GM23338 (cell line): ENCODE results near the gene CHIC2. TPM values are rescaled to one million over a fixed set of nuclear protein-coding genes. Genes with fewer than 3 reads are reported as not detected.

Source experiments
- ATAC-seq: fragments of 200-7000 bp; cut with Tn5 transposase; 3 replicates; pipeline ENCODE4 v1.9.1; 2020
- DNase-seq: peaks from one replicate; pipeline ENCODE4 v3.0.0-alpha.2; 2015; ENCODE audit warnings: low spot score
- H2AFZ ChIP-seq: fragments of 200-600 bp; sonication (generic); 2 replicates; pipeline ENCODE4 v1.8.0; 2016; ENCODE audit warnings: antibody characterized with exemption, mild to moderate bottlenecking, moderate library complexity
- H3F3A ChIP-seq: fragments of 200-600 bp; sonication (generic); replicated peaks from 2 replicates; pipeline ENCODE4 v1.8.0; 2017; ENCODE audit warnings: antibody characterized with exemption, mixed run types, low read depth
- H3K27ac ChIP-seq: fragments of 200-600 bp; sonication (generic); 2 replicates; pipeline ENCODE4 v1.6.1; 2016; ENCODE audit warnings: low read depth
- H3K27me3 ChIP-seq: fragments of 200-600 bp; sonication (generic); 2 replicates; pipeline ENCODE4 v1.8.0; 2016; ENCODE audit warnings: mild to moderate bottlenecking, mixed run types, moderate library complexity; ENCODE audit not compliant: insufficient read depth
- H3K36me3 ChIP-seq: fragments of 200-600 bp; sonication (generic); 2 replicates; pipeline ENCODE4 v1.8.0; 2016; ENCODE audit warnings: mild to moderate bottlenecking; ENCODE audit not compliant: insufficient read depth
- H3K4me1 ChIP-seq: fragments of 200-600 bp; sonication (generic); 2 replicates; pipeline ENCODE4 v1.8.0; 2016; ENCODE audit warnings: mild to moderate bottlenecking, moderate library complexity; ENCODE audit not compliant: insufficient read depth
- H3K4me2 ChIP-seq: fragments of 200-600 bp; sonication (generic); 2 replicates; pipeline ENCODE4 v1.7.1; 2017; ENCODE audit warnings: mixed run types
- H3K4me3 ChIP-seq: fragments of 200-600 bp; sonication (generic); 2 replicates; pipeline ENCODE4 v1.6.1; 2016; ENCODE audit warnings: mixed run types
- H3K79me2 ChIP-seq: fragments of 200-600 bp; sonication (generic); replicated peaks from 2 replicates; pipeline ENCODE4 v1.8.0; 2017; ENCODE audit warnings: mild to moderate bottlenecking; ENCODE audit not compliant: insufficient read depth
- H3K9me2 ChIP-seq: fragments of 200-600 bp; sonication (generic); 2 replicates; pipeline ENCODE4 v1.8.0; 2017; ENCODE audit not compliant: insufficient read depth
- H4K20me1 ChIP-seq: fragments of 200-600 bp; sonication (generic); replicated peaks from 2 replicates; pipeline ENCODE4 v1.8.0; 2017; ENCODE audit warnings: mild to moderate bottlenecking; ENCODE audit not compliant: insufficient read depth
- H3K27ac Mint-ChIP-seq: 2 replicates; pipeline ENCODE4 v1.8.0; 2020; ENCODE audit warnings: inconsistent platforms, mild to moderate bottlenecking, moderate library complexity, mixed read lengths
- H3K27me3 Mint-ChIP-seq: 3 replicates; pipeline ENCODE4 v1.8.0; 2022; ENCODE audit warnings: low read depth, mild to moderate bottlenecking, moderate library complexity, mixed read lengths, inconsistent platforms; ENCODE audit not compliant: insufficient read depth, poor library complexity
- H3K36me3 Mint-ChIP-seq: 3 replicates; pipeline ENCODE4 v1.8.0; 2021; ENCODE audit warnings: low read depth, mild to moderate bottlenecking, inconsistent platforms, moderate library complexity, mixed read lengths
- H3K4me1 Mint-ChIP-seq: 3 replicates; pipeline ENCODE4 v1.8.0; 2020; ENCODE audit warnings: mild to moderate bottlenecking, inconsistent platforms, mixed read lengths
- H3K4me3 Mint-ChIP-seq: 3 replicates; pipeline ENCODE4 v1.8.0; 2021; ENCODE audit warnings: moderate library complexity, mild to moderate bottlenecking, inconsistent platforms, mixed read lengths
- H3K9me3 Mint-ChIP-seq: 3 replicates; pipeline ENCODE4 v1.8.0; 2020; ENCODE audit warnings: moderate library complexity, mild to moderate bottlenecking, inconsistent platforms, mixed read lengths
- CREB1 ChIP-seq: fragments of 250-450 bp; sonication (Bioruptor Pico); IDR thresholded peaks from 2 replicates; pipeline ENCODE4 v1.5.0; 2020; ENCODE audit warnings: low read depth, mild to moderate bottlenecking, moderate library complexity
- CTCF ChIP-seq, 2 experiments: fragments of 200-600 bp in 1 of 2; sonication (generic) in 1 of 2; conservative IDR thresholded peaks; 2 replicates each; pipeline versions ENCODE4 v1.5.1 to v1.6.1; 2016 to 2017; ENCODE audit warnings: antibody characterized with exemption in 2 of 2, low read depth in 2 of 2, mild to moderate bottlenecking in 2 of 2, moderate library complexity in 1 of 2
- ETS1 ChIP-seq: IDR thresholded peaks from 2 replicates; pipeline ENCODE4 v1.6.1; 2016; ENCODE audit warnings: antibody characterized with exemption
- EZH2 ChIP-seq: fragments of 200-600 bp; sonication (generic); IDR thresholded peaks from one replicate; pipeline ENCODE4 v1.8.0; 2017; ENCODE audit warnings: antibody characterized with exemption, mild to moderate bottlenecking, low read depth; ENCODE audit not compliant: unreplicated experiment
- EZH2phosphoT487 ChIP-seq: fragments of 200-600 bp; sonication (generic); IDR thresholded peaks from one replicate; pipeline ENCODE4 v1.8.1; 2018; ENCODE audit warnings: antibody characterized with exemption; ENCODE audit not compliant: unreplicated experiment
- JUNB ChIP-seq: IDR thresholded peaks from one replicate; pipeline ENCODE4 v1.6.1; 2016; ENCODE audit warnings: antibody characterized with exemption; ENCODE audit not compliant: unreplicated experiment
- NANOG ChIP-seq: IDR thresholded peaks from 2 replicates; pipeline ENCODE4 v1.6.1; 2016; ENCODE audit warnings: antibody characterized with exemption, borderline replicate concordance
- POLR2AphosphoS5 ChIP-seq: IDR thresholded peaks from 2 replicates; pipeline ENCODE4 v1.6.1; 2016; ENCODE audit warnings: antibody characterized with exemption, low read depth
- REST ChIP-seq: IDR thresholded peaks from one replicate; pipeline ENCODE4 v1.6.1; 2018; ENCODE audit warnings: antibody characterized with exemption; ENCODE audit not compliant: unreplicated experiment
- STAT1 ChIP-seq: IDR thresholded peaks from one replicate; pipeline ENCODE4 v1.6.1; 2016; ENCODE audit warnings: antibody characterized with exemption; ENCODE audit not compliant: unreplicated experiment
- ZNF114 ChIP-seq: fragments of 250-450 bp; sonication (Bioruptor Pico); IDR thresholded peaks from 2 replicates; pipeline ENCODE4 v1.5.0; 2020; ENCODE audit warnings: mild to moderate bottlenecking, moderate library complexity
- ZNF331 ChIP-seq: fragments of 250-450 bp; sonication (Bioruptor Pico); IDR thresholded peaks from 2 replicates; pipeline ENCODE4 v1.5.0; 2020; ENCODE audit warnings: low read depth, mild to moderate bottlenecking, moderate library complexity
- ZNF462 ChIP-seq: fragments of 250-450 bp; sonication (Bioruptor Pico); IDR thresholded peaks from 2 replicates; pipeline ENCODE4 v1.5.0; 2020; ENCODE audit warnings: mild to moderate bottlenecking, moderate library complexity
- polyA plus RNA-seq: library from polyadenylated mRNA; unstranded; fragments of >200 nt; fragmentation: Nextera tagmentation; extraction: Ambion mirVana; gene quantifications from 2 replicates; pipeline ENCODE4 v1.2.1, GENCODE V29; 2016
- total RNA-seq: library from RNA; depleted of rRNA; stranded (reverse); fragments of >200 nt; shearing (Covaris generic); gene quantifications from 2 replicates; pipeline ENCODE4 v1.2.3, GENCODE V29; 2014

CHIC2 gene
- total and polyA plus RNA-seq, 2 experiments from 2014 or later = 17.2 to 18.3 TPM

GRCh38 chr4:54017974-54018373 is 46.4 kb downstream of the CHIC2 start:
- no peaks in the 10 kb centered on the region for H3K27me3 ChIP-seq
- no peaks in the 10 kb centered on the region for H3K27me3 Mint-ChIP-seq
- peaks cover 40% of the 10 kb centered on the region for H3K4me1 Mint-ChIP-seq
- no peak overlapping the region for H3K27ac ChIP-seq
- DNase-seq (no peak), ATAC-seq (no peak)
- peak overlapping the region; percentile 21; the same call in 1 of the 2 replicates for H3K4me2 ChIP-seq
- H4K20me1 ChIP-seq = no peaks in the 10 kb centered on the region
- H3K27ac Mint-ChIP-seq = no peak overlapping the region
- H3K36me3 Mint-ChIP-seq = no peaks in the 10 kb centered on the region
- no peaks in the 10 kb centered on the region for H3K9me3 Mint-ChIP-seq
- no peak overlapping the region; the same call in 1 of the 2 replicates for H3K4me3 ChIP-seq
- H3K9me2 ChIP-seq = no peaks in the 10 kb centered on the region
- no peak for TF ChIP-seq EZH2phosphoT487
- TF ChIP-seq EZH2 = no peak
- TF ChIP-seq JUNB = no peak
- TF ChIP-seq STAT1 = no peak
- no peak for TF ChIP-seq ZNF331 (CRISPR knock-in tag)
- TF ChIP-seq ZNF114 (CRISPR knock-in tag) = no peak
- no peak for TF ChIP-seq CTCF (conservative IDR thresholded peaks at IDR 0.05; ENCODE audit: low read depth in 2 of 2)
- no peak for TF ChIP-seq ETS1
- TF ChIP-seq NANOG = no peak
- no peak for TF ChIP-seq POLR2AphosphoS5
- TF ChIP-seq REST = no peak
- TF ChIP-seq ZNF462 = no peak
- TF ChIP-seq CREB1 (CRISPR knock-in tag) = no peak
- H3K4me3 Mint-ChIP-seq = no peak overlapping the region
- peaks cover 11% of the 10 kb centered on the region; the same call in 1 of the 2 replicates for H3K79me2 ChIP-seq
- H3K4me1 ChIP-seq = peaks cover 49% of the 10 kb centered on the region
- no peak overlapping the region for H2AFZ ChIP-seq
- H3F3A ChIP-seq = no peaks in the 10 kb centered on the region
- no peaks in the 10 kb centered on the region for H3K36me3 ChIP-seq
